SIG-M5 treated with dmso at 0.1 percent for 504 hours (cell line): ENCODE results near the gene RNF212.
"Not testable (repeated sequence)": the region's sequence is repeated elsewhere in the genome, so short reads cannot be mapped to it uniquely, and the experiment has no call there.

ENCODE experiments used
- DNase-seq: peaks from one replicate; lab custom pipeline; 2025; ENCODE audit not compliant: unreplicated experiment; lab: John Stamatoyannopoulos, UW

The RNF212 gene

GRCh38 chr4:1113311-1114009 is at the start of gene RNF212:
Gene RNF212, minus strand, starts transcription at chr4:1113564. Its CDS starts 100 bp downstream, at chr4:1113464.
- no peak for DNase-seq

DNA sequence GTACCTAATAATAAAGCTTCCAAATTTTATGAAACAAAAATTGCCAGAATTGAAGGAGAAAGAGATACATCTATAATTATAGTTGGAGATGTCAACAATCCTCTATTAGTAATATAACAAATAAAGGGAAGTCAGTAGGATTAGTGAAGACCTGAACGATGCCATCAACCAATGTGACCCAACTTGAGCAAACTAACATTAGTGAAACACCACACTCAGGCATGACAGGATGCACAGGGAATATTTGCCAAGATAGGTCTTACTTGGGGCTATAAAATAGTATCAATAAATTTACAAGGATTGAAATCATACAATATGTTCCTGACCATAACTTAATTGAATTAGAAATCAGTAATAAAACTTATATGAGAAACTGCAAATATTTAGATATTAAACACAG is 47.0 kb upstream of the RNF212 start:
- no peak for DNase-seq

DNA sequence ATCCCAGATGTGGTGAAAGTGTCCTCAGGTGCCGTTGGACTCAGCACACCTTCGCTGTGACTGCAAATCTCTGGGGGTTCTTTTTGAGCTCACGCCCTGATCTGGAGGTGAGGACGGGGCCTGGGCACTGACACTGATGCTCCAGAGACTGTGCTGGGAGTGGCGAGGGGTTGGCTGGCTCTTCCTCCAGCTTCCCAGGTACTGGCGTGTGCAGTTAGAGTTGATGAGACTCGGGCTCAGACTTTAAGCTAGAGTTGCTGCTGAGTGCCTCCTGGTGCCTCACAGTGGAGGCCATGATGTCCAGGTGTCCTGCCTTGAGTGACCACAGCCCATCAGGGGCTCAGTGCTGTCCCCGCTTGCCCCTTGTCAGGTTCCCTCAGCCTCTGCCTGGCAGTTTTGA is 42.7 kb upstream of the RNF212 start:
- DNase-seq: no peak

DNA sequence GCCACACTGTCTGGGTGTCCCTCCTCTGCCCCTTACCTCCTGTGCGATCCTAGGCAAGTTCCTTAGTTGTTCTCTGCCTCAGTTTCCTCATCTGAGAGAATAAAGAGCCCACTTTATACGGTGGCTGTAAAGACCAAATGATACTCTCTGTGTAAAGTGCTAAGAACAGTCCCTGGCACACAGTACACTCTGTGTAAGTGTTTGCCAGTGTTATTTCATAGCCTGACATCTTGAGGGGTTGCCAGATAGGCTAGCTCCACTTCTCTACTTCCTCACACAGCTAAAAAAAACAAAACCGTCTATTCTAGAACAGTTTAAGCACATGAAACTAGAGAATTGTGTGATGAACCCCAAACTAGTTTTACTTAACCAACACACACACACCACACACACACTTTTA is 42.0 kb upstream of the RNF212 start:
- no peak for DNase-seq

GRCh38 chr4:1154523-1155182 is 41.3 kb upstream of the RNF212 start:
- no peak for DNase-seq

GRCh38 chr4:1154126-1154522 is 40.8 kb upstream of the RNF212 start:
- no peak for DNase-seq

DNA sequence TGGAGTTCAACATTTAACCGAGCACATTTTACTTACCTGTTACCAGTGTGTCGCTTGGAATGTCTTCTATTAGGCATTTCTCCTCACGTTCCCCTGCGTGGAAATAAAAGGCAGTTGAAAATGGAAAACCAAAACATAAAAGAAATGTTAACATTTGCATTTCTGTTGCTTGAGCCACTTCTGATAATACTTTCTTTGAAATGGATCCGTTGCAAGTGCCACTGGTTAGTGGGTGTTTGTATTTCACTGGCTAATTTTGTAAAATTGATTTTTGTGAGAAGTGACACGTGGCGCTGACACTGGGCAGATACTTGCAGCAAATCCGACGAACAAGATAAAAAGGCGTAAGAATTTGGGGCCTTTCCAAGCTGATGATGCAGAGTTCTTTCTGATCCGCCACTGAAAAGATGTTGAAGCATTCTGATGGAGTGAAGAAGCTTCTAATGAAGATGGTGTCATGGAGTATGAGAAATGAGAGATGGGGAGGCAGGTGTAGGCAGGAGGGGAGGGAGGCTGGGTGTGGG is 40.3 kb upstream of the RNF212 start:
- no peak for DNase-seq

DNA sequence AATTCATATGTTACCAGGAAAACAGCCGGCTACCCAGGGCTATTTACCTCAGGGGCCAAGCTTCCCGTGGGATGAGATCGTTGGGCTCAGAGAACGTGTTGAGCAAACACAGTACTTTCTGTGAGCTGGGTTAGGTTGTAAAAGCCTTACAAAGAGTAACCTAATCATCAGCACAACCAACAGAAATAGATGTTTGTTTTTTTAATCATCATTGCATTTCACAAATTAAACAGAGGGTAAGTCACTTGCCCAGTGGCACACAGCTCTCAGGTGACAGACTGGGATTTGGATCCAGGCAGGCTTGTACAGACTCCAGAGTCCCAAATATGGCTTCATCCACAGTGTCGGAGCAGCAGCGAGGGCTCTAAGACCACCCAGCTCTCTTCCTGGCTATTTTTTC is 38.9 kb upstream of the RNF212 start:
- DNase-seq: no peak

DNA sequence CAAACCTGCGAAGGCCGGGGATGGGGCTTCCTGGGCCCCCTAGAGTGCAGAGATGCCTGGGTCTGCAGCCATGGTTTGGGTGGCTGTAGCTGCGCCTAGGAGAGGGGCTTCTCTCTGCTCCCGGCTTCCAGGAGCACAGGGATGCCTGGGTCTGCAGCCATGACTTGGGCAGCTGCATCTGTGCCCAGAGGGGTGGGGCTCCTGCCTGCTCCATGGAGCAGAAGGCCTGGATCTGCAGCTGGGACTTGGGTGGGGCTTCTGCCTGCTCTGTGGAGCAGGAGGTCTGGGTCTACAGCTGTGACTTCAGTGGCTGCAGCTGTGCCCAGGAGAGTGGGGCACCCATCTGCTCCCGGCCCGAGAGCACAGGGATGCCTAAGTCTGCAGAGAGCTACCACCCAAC is 38.2 kb upstream of the RNF212 start:
- no peak for DNase-seq

- no peak for DNase-seq
These were observed 37.5 kb upstream of the RNF212 start for GRCh38 chr4:1150875-1151274.

DNA sequence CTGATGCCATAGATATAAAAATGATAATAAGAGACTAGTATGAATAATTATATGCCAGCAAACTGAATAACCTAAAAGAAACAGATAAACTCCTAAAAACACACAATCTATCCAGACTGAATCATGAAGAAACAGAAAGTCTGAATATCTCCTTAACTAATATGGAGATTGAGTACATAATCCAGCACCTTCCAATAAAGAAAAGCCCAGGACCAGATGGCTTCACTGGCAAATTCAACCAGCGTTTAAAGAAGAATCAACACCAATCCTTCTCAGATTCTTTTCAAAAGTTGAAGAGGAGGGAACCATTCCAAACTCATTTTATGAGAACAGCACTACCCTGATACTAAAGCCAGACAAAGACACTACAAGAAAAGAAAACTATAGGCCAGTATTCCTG is 26.5 kb upstream of the RNF212 start:
- DNase-seq: no peak

DNA sequence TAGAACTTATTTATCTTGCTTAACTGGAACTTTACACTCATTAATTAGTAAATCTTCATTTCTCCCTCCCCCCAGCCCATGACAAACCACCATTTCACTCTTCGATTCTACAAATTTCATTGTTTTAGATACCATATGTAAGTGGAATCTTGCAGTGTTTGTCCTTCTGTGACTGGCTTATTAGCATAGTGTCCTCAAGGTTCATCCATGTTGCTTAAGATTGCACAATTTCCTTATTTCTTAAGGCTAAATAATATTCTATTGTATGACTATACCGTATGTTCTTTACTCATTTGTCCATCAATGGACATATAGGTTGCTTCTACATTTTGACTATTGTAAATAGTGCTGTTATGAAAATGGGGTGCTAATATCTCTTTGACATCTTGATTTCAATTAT is 24.5 kb upstream of the RNF212 start:
- DNase-seq: peak; percentile 50

DNA sequence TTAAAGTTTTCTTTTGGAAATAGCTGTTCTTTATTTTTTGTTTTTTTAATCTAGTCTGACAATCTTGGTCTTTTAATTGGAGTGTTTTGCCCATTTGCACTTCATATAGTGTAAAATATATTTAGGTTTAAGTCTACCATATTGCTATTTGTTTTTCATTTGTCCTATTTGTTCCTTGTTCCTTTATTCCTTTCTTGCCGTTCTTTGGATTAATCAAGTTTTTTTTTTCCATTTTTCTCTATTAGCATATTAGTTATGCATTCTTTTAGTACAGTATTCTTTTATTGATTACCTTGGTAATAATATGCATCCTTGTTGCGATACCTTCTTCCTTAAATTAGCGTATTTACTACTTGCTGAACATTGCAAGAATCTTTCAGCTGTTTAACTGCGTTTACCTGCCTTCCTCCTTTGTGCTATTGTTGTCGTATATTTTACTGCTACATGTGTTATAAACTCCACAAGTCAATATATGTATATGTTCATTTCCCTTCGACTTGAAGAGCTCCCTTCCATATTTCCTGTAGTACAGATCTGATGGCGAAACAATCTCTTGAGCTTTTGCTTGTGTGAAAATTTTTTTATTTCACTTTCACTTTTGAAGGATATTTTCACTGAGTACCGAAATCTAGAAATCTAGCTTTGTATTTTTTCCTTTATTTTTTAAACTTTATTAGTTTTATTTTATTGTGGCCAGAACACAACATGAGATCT is 23.9 kb upstream of the RNF212 start:
- peak; percentile 78 for DNase-seq

DNA sequence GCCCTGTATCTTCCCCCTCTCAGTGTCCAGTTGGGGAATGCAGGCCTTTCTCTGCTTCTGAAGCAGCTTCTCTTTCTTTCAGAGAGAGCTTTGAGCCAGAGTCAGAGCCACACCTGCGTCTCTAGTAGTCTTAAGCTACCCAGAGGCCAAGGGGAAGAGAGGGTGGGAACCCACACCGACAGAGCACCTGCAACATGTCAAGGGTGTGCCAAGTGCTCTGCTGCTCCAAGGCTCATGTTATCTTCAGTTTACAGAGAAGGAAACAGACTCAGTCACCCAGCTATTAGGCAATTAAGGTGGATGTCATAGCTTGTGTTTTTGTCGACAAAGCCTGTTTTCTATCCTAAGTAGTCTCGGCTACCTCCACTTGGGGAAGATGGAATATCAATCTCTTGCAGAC is 22.7 kb upstream of the RNF212 start:
- peak; percentile 17 for DNase-seq

- DNase-seq: no peak
These were observed 19.7 kb upstream of the RNF212 start for GRCh38 chr4:1133033-1133432.

GRCh38 chr4:1130316-1131186 is 17.2 kb upstream of the RNF212 start:
- peak; percentile 50 for DNase-seq

GRCh38 chr4:1126506-1126905 is 13.1 kb upstream of the RNF212 start:
- no peak for DNase-seq

- DNase-seq: not testable (repeated sequence)
These were observed 12.1 kb upstream of the RNF212 start for GRCh38 chr4:1125466-1125865.

DNA sequence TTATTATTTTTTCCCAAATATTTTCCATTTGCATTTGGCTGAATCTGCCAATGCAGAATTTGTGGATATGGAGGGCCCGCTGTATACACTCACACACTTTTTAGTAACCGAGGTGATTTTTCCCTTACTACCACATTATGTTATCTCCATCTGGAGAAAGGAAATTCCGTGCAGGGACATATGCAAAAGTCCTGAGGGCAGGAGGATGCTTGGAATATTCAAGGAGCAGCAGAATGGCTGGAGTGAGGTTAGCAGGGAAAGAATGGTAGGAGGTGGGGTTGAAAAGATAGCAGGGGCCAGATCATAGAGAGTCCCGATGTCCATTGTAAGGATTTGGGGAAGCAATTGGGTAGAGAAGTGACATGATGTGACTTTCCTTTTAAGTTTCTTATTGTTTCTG is 11.5 kb upstream of the RNF212 start:
- no peak for DNase-seq

GRCh38 chr4:1122505-1122904 is 9.1 kb upstream of the RNF212 start:
- DNase-seq: no peak

- no peak for DNase-seq
These were observed 3.5 kb upstream of the RNF212 start for GRCh38 chr4:1116838-1117237.
